PFSK-1 (cell line): ENCODE measurements around the gene JAG1.

Source experiments
- POLR2AphosphoS5 ChIP-seq: IDR thresholded peaks from 2 replicates; pipeline ENCODE4 v1.6.1; 2012; ENCODE audit warnings: low read depth, mild to moderate bottlenecking, control low read depth, low read length, moderate library complexity
- SIN3A ChIP-seq: IDR thresholded peaks from 2 replicates; pipeline ENCODE4 v1.6.1; 2012; ENCODE audit warnings: mild to moderate bottlenecking, low read length, moderate library complexity, borderline replicate concordance; ENCODE audit not compliant: insufficient read depth

- TF ChIP-seq POLR2AphosphoS5 = no peak
- no peak for TF ChIP-seq SIN3A
Measured at GRCh38 chr20:10654630-10655029, 19.2 kb downstream of the JAG1 start.
